NB4 (cell line): ENCODE measurements around the gene ROMO1.

Experiments
- MAX ChIP-seq: IDR thresholded peaks from 2 replicates; pipeline ENCODE4 v1.6.1; 2011; ENCODE audit warnings: low read depth, low read length
- POLR2A ChIP-seq: IDR thresholded peaks from 2 replicates; pipeline ENCODE4 v1.6.1; 2011; ENCODE audit warnings: mild to moderate bottlenecking; ENCODE audit not compliant: insufficient read length; ENCODE audit errors: extremely low read depth
- TF ChIP-seq, protein P1 (sequence below): IDR thresholded peaks from one replicate; pipeline ENCODE4 v1.5.1; 2012; ENCODE audit warnings: low read depth, low read length

DNA sequence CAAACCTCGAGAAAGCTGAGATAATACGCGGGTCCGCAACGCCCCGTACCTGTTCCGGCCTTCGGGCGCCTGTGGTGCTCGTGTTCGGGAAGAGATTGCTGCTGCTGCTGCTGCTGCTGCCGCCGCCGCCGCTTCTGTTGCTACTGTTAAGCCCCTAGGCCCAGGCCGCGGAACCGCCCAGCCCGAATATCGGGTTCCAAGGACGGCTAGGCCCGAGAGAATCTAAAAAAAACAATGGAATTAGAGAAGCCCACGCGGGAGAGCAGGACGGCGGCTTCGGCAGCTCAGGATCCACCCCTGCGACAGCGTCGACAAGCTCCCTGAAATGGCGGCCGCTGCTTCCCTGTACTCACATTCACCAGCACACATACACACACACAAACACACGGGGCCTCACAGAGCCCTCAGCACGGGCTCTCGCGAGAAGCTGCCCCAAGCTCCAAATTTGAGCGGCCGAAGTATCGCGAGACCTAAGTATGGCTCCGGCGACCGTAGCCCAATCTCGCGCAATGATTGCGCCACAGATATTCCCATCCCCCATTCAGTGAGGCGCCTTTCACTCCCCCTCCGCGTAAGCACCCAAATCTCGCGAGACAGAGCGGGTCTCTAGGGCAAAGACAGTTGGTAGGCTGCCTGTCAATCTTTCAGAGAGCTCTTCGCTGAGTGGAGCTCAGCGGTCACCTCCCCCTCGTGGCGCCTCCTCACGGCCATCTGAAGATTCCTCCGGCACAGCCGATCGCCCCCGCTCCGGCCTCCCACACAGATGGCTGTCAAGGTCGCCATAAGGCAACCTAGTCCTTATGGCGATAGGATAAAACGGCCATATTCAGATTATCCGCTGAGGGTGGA lies 42.9 kb downstream of the ROMO1 start, which contains the start of gene RBM39:
- TF ChIP-seq, protein P1, sequence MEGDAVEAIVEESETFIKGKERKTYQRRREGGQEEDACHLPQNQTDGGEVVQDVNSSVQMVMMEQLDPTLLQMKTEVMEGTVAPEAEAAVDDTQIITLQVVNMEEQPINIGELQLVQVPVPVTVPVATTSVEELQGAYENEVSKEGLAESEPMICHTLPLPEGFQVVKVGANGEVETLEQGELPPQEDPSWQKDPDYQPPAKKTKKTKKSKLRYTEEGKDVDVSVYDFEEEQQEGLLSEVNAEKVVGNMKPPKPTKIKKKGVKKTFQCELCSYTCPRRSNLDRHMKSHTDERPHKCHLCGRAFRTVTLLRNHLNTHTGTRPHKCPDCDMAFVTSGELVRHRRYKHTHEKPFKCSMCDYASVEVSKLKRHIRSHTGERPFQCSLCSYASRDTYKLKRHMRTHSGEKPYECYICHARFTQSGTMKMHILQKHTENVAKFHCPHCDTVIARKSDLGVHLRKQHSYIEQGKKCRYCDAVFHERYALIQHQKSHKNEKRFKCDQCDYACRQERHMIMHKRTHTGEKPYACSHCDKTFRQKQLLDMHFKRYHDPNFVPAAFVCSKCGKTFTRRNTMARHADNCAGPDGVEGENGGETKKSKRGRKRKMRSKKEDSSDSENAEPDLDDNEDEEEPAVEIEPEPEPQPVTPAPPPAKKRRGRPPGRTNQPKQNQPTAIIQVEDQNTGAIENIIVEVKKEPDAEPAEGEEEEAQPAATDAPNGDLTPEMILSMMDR = no peak
- peak; percentile 85 for TF ChIP-seq POLR2A
- peak; percentile 86; the same call in 1 of the 2 replicates for TF ChIP-seq MAX
